Progenitor cell of endocrine pancreas (in vitro differentiated cells): ENCODE measurements around the gene CERS6. TPM values are rescaled to one million over a fixed set of nuclear protein-coding genes. Genes with fewer than 3 reads are reported as not detected.

ENCODE experiments used
- DNase-seq: peaks from one replicate; pipeline ENCODE4 v3.0.0; 2021; ENCODE audit warnings: low spot score; ENCODE audit not compliant: unreplicated experiment
- H3K27ac Mint-ChIP-seq: 2 replicates; pipeline ENCODE4 v1.8.0; 2021; ENCODE audit warnings: mild to moderate bottlenecking, moderate library complexity, mixed read lengths
- H3K27me3 Mint-ChIP-seq: 2 replicates; pipeline ENCODE4 v1.8.0; 2021; ENCODE audit warnings: mixed read lengths
- H3K36me3 Mint-ChIP-seq: 2 replicates; pipeline ENCODE4 v1.8.0; 2022; ENCODE audit warnings: mixed read lengths; ENCODE audit not compliant: insufficient read depth
- H3K4me1 Mint-ChIP-seq: 2 replicates; pipeline ENCODE4 v1.8.0; 2021; ENCODE audit warnings: low read depth, mixed read lengths
- H3K4me3 Mint-ChIP-seq: 2 replicates; pipeline ENCODE4 v1.8.0; 2021; ENCODE audit warnings: low read depth, mild to moderate bottlenecking, moderate library complexity, mixed read lengths
- H3K9me3 Mint-ChIP-seq: 2 replicates; pipeline ENCODE4 v1.8.0; 2021; ENCODE audit warnings: low read depth, mixed read lengths
- CTCF ChIP-seq: fragments of 200-600 bp; sonication (generic); IDR thresholded peaks from one replicate; pipeline ENCODE4 v1.5.0; 2021; ENCODE audit warnings: antibody characterized with exemption, mild to moderate bottlenecking; ENCODE audit not compliant: unreplicated experiment
- total RNA-seq: library from RNA; stranded (reverse); gene quantifications from 2 replicates; pipeline ENCODE4 v1.2.1, GENCODE V29; 2021

CERS6 gene
- total RNA-seq, 1 donor from 2014 or later = 32.5 TPM

- no peak overlapping the region for H3K4me3 Mint-ChIP-seq
- H3K27ac Mint-ChIP-seq = peak overlapping the region; percentile 35
- no peak for TF ChIP-seq CTCF
- no peak for DNase-seq
- no peaks in the 10 kb centered on the region for H3K9me3 Mint-ChIP-seq
- H3K27me3 Mint-ChIP-seq = no peaks in the 10 kb centered on the region
- H3K36me3 Mint-ChIP-seq = peaks cover 3% of the 10 kb centered on the region
- H3K4me1 Mint-ChIP-seq = peaks cover 26% of the 10 kb centered on the region
Observed at GRCh38 chr2:168639441-168639898, 183.4 kb downstream of the CERS6 start.

- Mint-ChIP-seq H3K4me1 (peaks cover 22% of the 10 kb centered on the region), H3K27ac (no peak overlapping the region), H3K27me3 (no peaks in the 10 kb centered on the region), H3K4me3 (no peak overlapping the region), H3K36me3 (peaks cover 3% of the 10 kb centered on the region), H3K9me3 (no peaks in the 10 kb centered on the region)
- no peak for DNase-seq
- no peak for TF ChIP-seq CTCF
Observed at GRCh38 chr2:168640039-168640438, 184.0 kb downstream of the CERS6 start.

DNA sequence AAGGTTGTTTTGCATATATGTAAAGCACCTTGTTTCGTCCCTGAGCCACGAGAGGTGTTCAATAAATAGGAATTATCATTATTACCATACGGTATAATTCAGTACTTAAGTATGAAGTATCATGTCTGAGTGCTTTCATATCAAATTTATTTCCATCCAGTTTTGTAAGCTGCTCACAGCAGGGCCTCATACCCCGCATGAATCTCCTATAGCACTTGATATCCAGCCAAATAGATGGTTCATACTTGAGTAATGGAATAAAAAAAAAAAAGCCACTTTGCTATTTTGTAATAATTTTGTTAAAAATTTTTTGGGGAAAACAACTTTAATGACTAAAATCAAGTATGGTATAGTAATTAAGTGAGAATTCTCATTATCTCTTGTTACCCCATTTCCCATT, 185.6 kb downstream of the CERS6 start:
- no peak overlapping the region for H3K4me3 Mint-ChIP-seq

GRCh38 chr2:168642873-168643272, 186.8 kb downstream of the CERS6 start:
- Mint-ChIP-seq H3K36me3 (peaks cover 5% of the 10 kb centered on the region), H3K27me3 (no peaks in the 10 kb centered on the region), H3K27ac (no peak overlapping the region), H3K4me3 (no peak overlapping the region), H3K4me1 (peaks cover 12% of the 10 kb centered on the region), H3K9me3 (peaks cover 11% of the 10 kb centered on the region)
- DNase-seq = no peak
- no peak for TF ChIP-seq CTCF

More for the DNA sequence above, 185.6 kb downstream of the CERS6 start:
- no peak for DNase-seq
- no peak for TF ChIP-seq CTCF
- Mint-ChIP-seq H3K27ac (no peak overlapping the region), H3K4me1 (peaks cover 14% of the 10 kb centered on the region), H3K36me3 (peaks cover 5% of the 10 kb centered on the region), H3K9me3 (peaks cover 10% of the 10 kb centered on the region), H3K27me3 (no peaks in the 10 kb centered on the region)

DNA sequence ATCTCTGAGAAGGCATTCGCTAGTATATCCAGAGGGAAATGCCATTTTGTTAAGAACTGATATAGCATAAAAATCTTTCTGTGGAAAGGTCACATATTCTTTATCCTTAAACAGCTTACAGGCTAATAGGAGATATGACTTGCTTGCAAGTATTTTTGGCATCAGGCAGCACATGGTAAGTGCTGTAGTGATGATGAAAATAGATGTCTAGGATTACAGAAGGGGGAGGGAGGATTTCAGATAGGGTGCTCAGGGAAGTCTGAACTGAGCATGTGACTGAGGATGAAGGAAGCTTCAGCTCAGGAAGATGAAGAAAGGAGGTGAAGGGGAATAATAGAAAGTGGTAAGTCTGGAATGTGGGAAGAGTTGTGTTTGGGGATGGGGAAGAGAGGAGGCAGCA, 187.9 kb downstream of the CERS6 start:
- no peak for DNase-seq
- H3K36me3 Mint-ChIP-seq = peaks cover 5% of the 10 kb centered on the region
- peaks cover 11% of the 10 kb centered on the region for H3K9me3 Mint-ChIP-seq
- no peak overlapping the region for H3K27ac Mint-ChIP-seq
- H3K4me1 Mint-ChIP-seq = peaks cover 8% of the 10 kb centered on the region
- H3K27me3 Mint-ChIP-seq = no peaks in the 10 kb centered on the region
- TF ChIP-seq CTCF = no peak
- no peak overlapping the region for H3K4me3 Mint-ChIP-seq
